Measurements from ENCODE around the gene KLLN.
A peak's percentile ranks its signal among the peaks of the same experiment; 100 is the strongest.
"Not testable (repeated sequence)": the region's sequence is repeated elsewhere in the genome, so short reads cannot be mapped to it uniquely, and the experiment has no call there.

KLLN gene

GRCh38 chr10:87838650-87839049, 24.7 kb downstream of the KLLN start:
- no peak for FAIRE-seq

- no peak for FAIRE-seq
Observed at GRCh38 chr10:87837445-87837844, 25.9 kb downstream of the KLLN start.

- FAIRE-seq: no peak
Observed at GRCh38 chr10:87836098-87836497, 27.2 kb downstream of the KLLN start.

- no peak for FAIRE-seq
Observed at GRCh38 chr10:87829986-87830729, 33.2 kb downstream of the KLLN start.

GRCh38 chr10:87829051-87829450, 34.3 kb downstream of the KLLN start:
- FAIRE-seq: not testable (repeated sequence)

- no peak for FAIRE-seq
Observed at GRCh38 chr10:87827681-87828080, 35.7 kb downstream of the KLLN start.

- no peak for FAIRE-seq
Observed at GRCh38 chr10:87826653-87827052, 36.7 kb downstream of the KLLN start.

- FAIRE-seq: peak; percentile 17
Observed at GRCh38 chr10:87819289-87819585, 44.1 kb downstream of the KLLN start.

- FAIRE-seq: peak; percentile 55
Observed at GRCh38 chr10:87818505-87819288, 44.6 kb downstream of the KLLN start.

- FAIRE-seq: no peak
Observed at GRCh38 chr10:87817609-87818504, 45.5 kb downstream of the KLLN start, which contains the start of gene ATAD1. Gene ATAD1, minus strand, starts transcription at chr10:87818226. Its CDS starts 3,627 bp downstream, at chr10:87814599.

- FAIRE-seq: no peak
Observed at GRCh38 chr10:87816898-87817608, 46.3 kb downstream of the KLLN start.

GRCh38 chr10:87816163-87816897, 47.0 kb downstream of the KLLN start:
- FAIRE-seq: no peak

Data from islet of Langerhans (tissue), 1 donor.